ENCODE measurements around the gene DOCK6. TPM values are rescaled to one million over a fixed set of nuclear protein-coding genes. Genes with fewer than 3 reads are reported as not detected.

The DOCK6 gene
- total RNA-seq, 2 experiments from 2014 or later: 0.13 to 0.76 TPM

- ATAC-seq (no peak), DNase-seq (no peak)
- no peaks in the 10 kb centered on the region for H3K9me3 Mint-ChIP-seq (ENCODE audit: insufficient read depth)
- no peaks in the 10 kb centered on the region for H3K4me1 Mint-ChIP-seq (ENCODE audit: low read depth)
- ChIA-PET POLR2A (interaction anchor here (0.6 kb wide), 1 partner anchor 98 kb away, joined by 3 read pairs; no protein-coding TSS in a partner anchor), CTCF (interaction anchor here (1.4 kb wide), 1 partner anchor 125 kb away, joined by 4 read pairs; no protein-coding TSS in a partner anchor)
- no peak overlapping the region for H3K27ac Mint-ChIP-seq
- no peaks in the 10 kb centered on the region for H3K36me3 Mint-ChIP-seq (ENCODE audit: low read depth)
- H3K4me3 Mint-ChIP-seq: no peak overlapping the region
- peaks cover 10% of the 10 kb centered on the region for H3K27me3 Mint-ChIP-seq (ENCODE audit: low read depth)
Observed at GRCh38 chr19:11256189-11256588, 6.1 kb downstream of the DOCK6 start.

- Mint-ChIP-seq H3K36me3 (ENCODE audit: low read depth) (no peaks in the 10 kb centered on the region), H3K27ac (no peak overlapping the region), H3K4me1 (ENCODE audit: low read depth) (no peaks in the 10 kb centered on the region), H3K4me3 (no peak overlapping the region), H3K9me3 (ENCODE audit: insufficient read depth) (no peaks in the 10 kb centered on the region), H3K27me3 (ENCODE audit: low read depth) (no peaks in the 10 kb centered on the region)
- DNase-seq (no peak), ATAC-seq (peak; percentile 47)
- POLR2A ChIA-PET: no interaction called here
- CTCF ChIA-PET: interaction anchor here (1.4 kb wide), 1 partner anchor 11 kb away, joined by 5 read pairs; no protein-coding TSS in a partner anchor
Observed at GRCh38 chr19:11254666-11255065, 7.7 kb downstream of the DOCK6 start.

GRCh38 chr19:11252665-11253355 lies 9.5 kb downstream of the DOCK6 start:
- Mint-ChIP-seq H3K9me3 (ENCODE audit: insufficient read depth) (no peaks in the 10 kb centered on the region), H3K4me3 (no peak overlapping the region), H3K27ac (no peak overlapping the region), H3K4me1 (ENCODE audit: low read depth) (no peaks in the 10 kb centered on the region), H3K27me3 (ENCODE audit: low read depth) (no peaks in the 10 kb centered on the region), H3K36me3 (ENCODE audit: low read depth) (no peaks in the 10 kb centered on the region)
- ChIA-PET POLR2A (no interaction called here), CTCF (no interaction called here)
- ATAC-seq (no peak), DNase-seq (no peak)

- Mint-ChIP-seq H3K36me3 (ENCODE audit: low read depth) (no peaks in the 10 kb centered on the region), H3K4me1 (ENCODE audit: low read depth) (no peaks in the 10 kb centered on the region), H3K27ac (no peak overlapping the region), H3K27me3 (ENCODE audit: low read depth) (peaks cover 2% of the 10 kb centered on the region), H3K9me3 (ENCODE audit: insufficient read depth) (no peaks in the 10 kb centered on the region), H3K4me3 (no peak overlapping the region)
- ChIA-PET CTCF (no interaction called here), POLR2A (no interaction called here)
- DNase-seq (no peak), ATAC-seq (no peak)
Observed at GRCh38 chr19:11251650-11252314, 10.5 kb downstream of the DOCK6 start.

- Mint-ChIP-seq H3K27ac (no peak overlapping the region), H3K27me3 (ENCODE audit: low read depth) (peaks cover 4% of the 10 kb centered on the region), H3K9me3 (ENCODE audit: insufficient read depth) (no peaks in the 10 kb centered on the region), H3K36me3 (ENCODE audit: low read depth) (no peaks in the 10 kb centered on the region), H3K4me1 (ENCODE audit: low read depth) (no peaks in the 10 kb centered on the region), H3K4me3 (no peak overlapping the region)
- DNase-seq: no peak
- ChIA-PET CTCF (no interaction called here), POLR2A (no interaction called here)
- no peak for ATAC-seq
Observed at GRCh38 chr19:11251217-11251616, 11.1 kb downstream of the DOCK6 start.

GRCh38 chr19:11248852-11249251 lies 13.5 kb downstream of the DOCK6 start:
- DNase-seq (no peak), ATAC-seq (no peak)
- Mint-ChIP-seq H3K27me3 (ENCODE audit: low read depth) (peaks cover 9% of the 10 kb centered on the region), H3K27ac (no peak overlapping the region), H3K36me3 (ENCODE audit: low read depth) (no peaks in the 10 kb centered on the region), H3K4me3 (no peak overlapping the region), H3K4me1 (ENCODE audit: low read depth) (peaks cover under 1% of the 10 kb centered on the region), H3K9me3 (ENCODE audit: insufficient read depth) (no peaks in the 10 kb centered on the region)
- CTCF ChIA-PET: no interaction called here
- POLR2A ChIA-PET: no interaction called here

GRCh38 chr19:11247934-11248333 lies 14.4 kb downstream of the DOCK6 start:
- Mint-ChIP-seq H3K9me3 (ENCODE audit: insufficient read depth) (no peaks in the 10 kb centered on the region), H3K36me3 (ENCODE audit: low read depth) (no peaks in the 10 kb centered on the region), H3K27ac (no peak overlapping the region), H3K4me3 (no peak overlapping the region), H3K27me3 (ENCODE audit: low read depth) (peaks cover 13% of the 10 kb centered on the region), H3K4me1 (ENCODE audit: low read depth) (peaks cover 5% of the 10 kb centered on the region)
- ATAC-seq (no peak), DNase-seq (no peak)
- ChIA-PET POLR2A (no interaction called here), CTCF (no interaction called here)

- H3K27ac Mint-ChIP-seq: no peak overlapping the region
- POLR2A ChIA-PET: no interaction called here
- no peak overlapping the region for H3K4me3 Mint-ChIP-seq
- H3K9me3 Mint-ChIP-seq (ENCODE audit: insufficient read depth): no peaks in the 10 kb centered on the region
- peaks cover 5% of the 10 kb centered on the region for H3K4me1 Mint-ChIP-seq (ENCODE audit: low read depth)
- H3K27me3 Mint-ChIP-seq (ENCODE audit: low read depth): peaks cover 16% of the 10 kb centered on the region
- DNase-seq: no peak
- no peak for ATAC-seq
- CTCF ChIA-PET: no interaction called here
- H3K36me3 Mint-ChIP-seq (ENCODE audit: low read depth): no peaks in the 10 kb centered on the region
Observed at GRCh38 chr19:11247391-11247790, 14.9 kb downstream of the DOCK6 start.

GRCh38 chr19:11246941-11247340 lies 15.4 kb downstream of the DOCK6 start:
- Mint-ChIP-seq H3K27me3 (ENCODE audit: low read depth) (peaks cover 16% of the 10 kb centered on the region), H3K4me1 (ENCODE audit: low read depth) (peaks cover 5% of the 10 kb centered on the region), H3K9me3 (ENCODE audit: insufficient read depth) (no peaks in the 10 kb centered on the region), H3K4me3 (no peak overlapping the region), H3K36me3 (ENCODE audit: low read depth) (no peaks in the 10 kb centered on the region), H3K27ac (no peak overlapping the region)
- ChIA-PET POLR2A (no interaction called here), CTCF (no interaction called here)
- ATAC-seq (no peak), DNase-seq (no peak)

- Mint-ChIP-seq H3K36me3 (ENCODE audit: low read depth) (no peaks in the 10 kb centered on the region), H3K4me3 (no peak overlapping the region), H3K27ac (no peak overlapping the region), H3K9me3 (ENCODE audit: insufficient read depth) (no peaks in the 10 kb centered on the region), H3K4me1 (ENCODE audit: low read depth) (peaks cover 5% of the 10 kb centered on the region), H3K27me3 (ENCODE audit: low read depth) (peaks cover 16% of the 10 kb centered on the region)
- ChIA-PET POLR2A (no interaction called here), CTCF (interaction anchor here (1.6 kb wide), 1 partner anchor 10 kb away, joined by 5 read pairs; no protein-coding TSS in a partner anchor)
- ATAC-seq (no peak), DNase-seq (no peak)
Observed at GRCh38 chr19:11244846-11245589, 17.3 kb downstream of the DOCK6 start.

GRCh38 chr19:11243798-11244169 lies 18.5 kb downstream of the DOCK6 start:
- Mint-ChIP-seq H3K36me3 (ENCODE audit: low read depth) (no peaks in the 10 kb centered on the region), H3K27ac (no peak overlapping the region), H3K27me3 (ENCODE audit: low read depth) (peaks cover 16% of the 10 kb centered on the region), H3K4me1 (ENCODE audit: low read depth) (peaks cover 5% of the 10 kb centered on the region), H3K9me3 (ENCODE audit: insufficient read depth) (peaks cover 3% of the 10 kb centered on the region), H3K4me3 (no peak overlapping the region)
- POLR2A ChIA-PET: no interaction called here
- ATAC-seq: no peak
- CTCF ChIA-PET: interaction anchor here (0.7 to 1.6 kb wide), 4 partner anchors 11 to 179 kb away, joined by 3 to 5 read pairs (median 3); partner anchors contain the start of gene SWSAP1
- no peak for DNase-seq
